HG02852 (cell line): ENCODE measurements around the gene ANKRD63.

ENCODE experiments used
- ATAC-seq: cut with Tn5 transposase; IDR thresholded peaks from one replicate; pipeline ENCODE4 v1.9.1; 2021; ENCODE audit warnings: mild to moderate bottlenecking, moderate library complexity; ENCODE audit not compliant: unreplicated experiment

ANKRD63 gene

DNA sequence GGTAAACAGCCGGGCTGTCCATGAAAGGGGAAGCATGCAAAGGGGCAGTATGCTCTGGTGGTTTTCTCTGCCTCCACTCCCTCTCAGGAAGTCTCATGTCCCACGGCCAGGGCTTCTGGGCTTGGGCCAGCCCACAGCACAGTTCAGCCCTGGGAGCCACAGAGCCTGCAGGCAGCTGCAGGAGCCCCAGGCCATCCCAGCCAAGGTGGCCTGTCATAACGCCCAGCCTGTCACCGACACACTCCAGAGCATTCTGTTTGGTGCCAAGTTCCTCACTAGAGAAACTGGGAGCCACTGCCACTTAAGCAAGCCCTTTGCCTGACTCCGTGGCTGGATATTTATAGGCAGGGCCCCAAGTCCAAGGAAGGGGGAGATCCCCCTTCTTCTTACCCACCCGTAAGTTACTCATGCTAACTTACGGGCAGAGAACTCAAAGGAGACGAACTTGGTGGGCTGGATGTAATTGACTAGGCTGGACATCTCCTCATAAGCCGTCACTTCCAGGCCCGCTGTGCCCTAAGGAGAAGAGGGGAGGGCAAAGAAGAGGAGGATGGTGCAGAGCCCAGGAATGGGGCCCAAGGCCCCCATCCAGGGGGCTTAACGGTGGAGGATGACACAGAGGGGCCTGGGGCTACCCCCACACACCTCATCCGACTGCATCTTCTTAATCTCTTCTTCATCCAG is 13.2 kb upstream of the ANKRD63 start:
- no peak for ATAC-seq

DNA sequence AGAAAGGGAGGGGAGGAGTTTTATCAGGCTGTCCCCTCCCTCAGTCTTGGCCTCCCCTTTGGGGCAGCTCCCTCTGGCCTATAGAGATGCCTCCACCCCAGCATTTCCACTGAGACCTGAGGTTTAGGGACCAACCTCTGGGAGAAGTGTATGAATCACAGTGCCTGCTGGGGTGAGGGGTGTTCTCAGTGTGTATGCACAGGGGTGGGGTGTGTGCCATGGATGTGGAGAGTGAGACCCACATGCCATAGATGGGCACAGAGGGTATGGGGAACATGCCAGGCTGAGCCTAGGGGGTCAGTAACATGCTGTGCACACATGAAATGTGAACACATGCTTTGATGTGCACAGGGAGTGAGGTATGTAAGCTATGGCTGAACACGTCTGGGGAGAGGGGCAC is 12.4 kb upstream of the ANKRD63 start:
- no peak for ATAC-seq

DNA sequence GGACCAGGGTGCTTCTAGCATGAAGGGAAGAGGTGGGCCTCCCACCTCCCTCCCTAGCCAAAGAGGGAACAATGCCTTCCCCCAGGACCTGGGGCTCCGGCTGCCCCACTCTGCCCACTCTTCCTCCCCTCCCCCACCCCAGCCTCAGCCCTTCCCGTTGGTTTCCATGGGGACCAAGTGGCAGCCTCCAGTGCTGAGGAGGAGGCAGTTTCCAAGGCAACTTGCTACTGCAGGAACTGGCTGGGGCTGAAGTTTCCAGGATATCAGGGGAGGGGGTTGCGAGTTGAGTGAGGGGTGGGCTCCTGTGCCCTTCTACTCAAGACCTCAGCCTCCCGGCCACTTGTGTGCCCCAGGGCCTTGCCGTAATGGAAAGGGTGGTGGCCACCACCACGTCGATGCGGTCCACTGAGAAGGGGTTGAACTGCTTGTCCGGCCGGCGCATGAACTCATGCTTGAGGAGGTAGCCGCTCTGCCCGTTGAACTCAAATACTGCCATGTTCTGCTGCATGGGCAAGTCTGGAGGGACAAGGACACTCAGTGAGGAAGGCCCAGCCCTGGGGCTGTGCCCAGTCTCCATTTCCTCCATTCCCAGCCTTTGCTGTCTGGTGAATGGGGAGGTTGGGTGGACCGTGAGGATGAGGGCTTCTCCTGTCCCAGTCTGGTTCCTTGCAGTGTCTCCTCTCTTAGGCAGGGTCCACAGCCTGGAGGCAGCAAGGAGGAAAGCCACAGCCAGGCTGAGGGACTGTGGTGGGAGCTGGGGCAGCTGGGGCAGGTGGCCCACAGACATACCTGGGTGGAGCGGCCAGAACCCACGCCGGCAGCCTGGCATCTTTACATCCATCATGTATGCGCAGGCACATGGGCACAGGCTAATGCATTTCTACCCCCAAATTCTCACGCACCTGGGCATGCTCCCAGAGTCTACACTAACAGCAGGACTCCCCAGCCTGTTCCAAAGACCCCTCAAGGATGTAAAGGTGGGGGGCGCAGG is 11.3 kb upstream of the ANKRD63 start:
- no peak for ATAC-seq

DNA sequence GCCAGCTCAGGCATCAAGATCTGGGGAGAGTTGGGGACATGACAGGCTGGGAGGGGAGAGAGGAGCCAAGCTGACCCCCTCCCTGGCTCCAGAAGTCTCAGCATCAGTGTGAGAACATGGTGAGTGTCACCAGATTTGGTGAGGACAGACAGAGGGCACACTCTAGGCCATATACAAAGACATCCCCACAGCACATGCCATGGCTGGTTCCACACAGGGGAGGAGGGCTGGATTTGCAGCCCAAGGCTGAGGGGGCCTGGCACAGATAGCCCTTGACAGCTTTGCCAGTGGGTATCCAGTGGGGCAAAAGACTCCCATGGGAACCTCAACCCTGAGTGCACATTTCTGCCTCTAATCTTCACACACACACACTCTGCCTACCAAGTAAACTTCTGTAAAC is 10.1 kb upstream of the ANKRD63 start:
- ATAC-seq: no peak

DNA sequence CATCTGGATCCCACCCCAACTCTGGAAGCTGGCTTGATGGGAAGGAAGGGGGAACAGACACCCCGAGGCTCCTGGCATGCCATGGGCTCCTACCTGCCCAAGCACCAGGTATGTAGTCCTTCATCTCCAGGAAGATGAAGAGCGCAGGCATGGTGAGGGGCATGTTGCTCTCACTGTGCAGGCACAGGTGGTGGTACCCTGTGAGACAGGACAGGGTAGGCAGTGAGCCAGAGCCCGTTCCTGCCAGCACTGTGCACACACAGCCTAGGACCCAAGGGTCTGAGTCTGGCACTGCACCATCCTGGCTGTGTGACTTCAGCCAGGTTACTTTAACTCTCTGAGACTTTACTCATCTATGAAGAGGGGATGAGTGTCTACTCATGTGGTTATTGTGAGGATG is 9.4 kb upstream of the ANKRD63 start:
- no peak for ATAC-seq

DNA sequence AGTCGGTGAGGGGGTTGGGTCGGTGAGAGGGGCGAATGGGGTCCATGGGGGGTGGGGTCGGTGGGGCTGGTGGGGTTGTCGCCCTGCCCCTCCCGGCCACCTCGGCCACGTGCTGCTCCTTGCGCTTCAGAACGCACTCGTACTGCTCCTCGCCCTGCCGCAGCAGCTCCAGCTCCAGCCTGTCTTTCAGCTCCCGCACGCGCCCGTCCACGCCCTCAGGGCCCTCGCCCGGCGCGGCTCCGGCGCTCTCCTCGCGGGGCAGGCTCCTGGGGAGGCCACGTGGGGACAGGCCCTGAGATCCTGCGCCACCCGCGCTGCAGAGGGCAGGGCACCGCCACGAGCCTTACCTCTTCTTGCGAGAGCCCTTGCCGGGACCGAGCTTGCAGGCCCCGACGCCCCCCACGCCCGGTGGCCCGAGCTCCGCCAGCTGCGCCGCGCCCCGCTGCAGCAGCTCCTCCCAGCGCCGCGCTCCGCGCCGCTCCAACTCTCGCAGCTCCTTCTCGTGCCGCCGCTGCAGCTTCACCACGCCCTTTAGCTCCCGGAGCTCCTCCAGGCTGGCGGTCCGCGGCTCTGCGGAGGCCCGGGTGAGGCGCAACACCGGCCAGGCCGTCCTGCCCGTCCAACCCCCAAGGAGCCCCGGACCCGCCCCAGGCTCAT is 8.2 kb upstream of the ANKRD63 start:
- ATAC-seq: no peak

DNA sequence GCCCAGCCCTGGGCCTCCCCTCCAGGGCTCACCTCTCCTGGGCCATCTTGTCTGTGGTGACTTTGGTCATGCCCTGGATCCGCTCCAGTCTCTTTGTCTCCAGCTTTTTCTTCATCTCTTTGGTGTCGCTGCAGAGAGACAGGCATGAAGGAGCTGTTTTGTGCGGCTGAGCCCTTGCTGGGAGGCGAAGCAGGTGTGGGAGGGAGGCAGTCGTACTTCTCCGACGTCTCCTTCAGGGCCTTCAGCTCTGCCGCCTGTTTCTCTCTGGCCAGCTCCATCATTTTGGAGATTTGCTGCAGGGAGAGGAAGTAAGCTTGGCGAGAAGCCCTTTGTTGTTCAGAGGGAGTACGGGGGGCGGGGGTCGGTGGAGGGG is 7.7 kb upstream of the ANKRD63 start:
- ATAC-seq: no peak

DNA sequence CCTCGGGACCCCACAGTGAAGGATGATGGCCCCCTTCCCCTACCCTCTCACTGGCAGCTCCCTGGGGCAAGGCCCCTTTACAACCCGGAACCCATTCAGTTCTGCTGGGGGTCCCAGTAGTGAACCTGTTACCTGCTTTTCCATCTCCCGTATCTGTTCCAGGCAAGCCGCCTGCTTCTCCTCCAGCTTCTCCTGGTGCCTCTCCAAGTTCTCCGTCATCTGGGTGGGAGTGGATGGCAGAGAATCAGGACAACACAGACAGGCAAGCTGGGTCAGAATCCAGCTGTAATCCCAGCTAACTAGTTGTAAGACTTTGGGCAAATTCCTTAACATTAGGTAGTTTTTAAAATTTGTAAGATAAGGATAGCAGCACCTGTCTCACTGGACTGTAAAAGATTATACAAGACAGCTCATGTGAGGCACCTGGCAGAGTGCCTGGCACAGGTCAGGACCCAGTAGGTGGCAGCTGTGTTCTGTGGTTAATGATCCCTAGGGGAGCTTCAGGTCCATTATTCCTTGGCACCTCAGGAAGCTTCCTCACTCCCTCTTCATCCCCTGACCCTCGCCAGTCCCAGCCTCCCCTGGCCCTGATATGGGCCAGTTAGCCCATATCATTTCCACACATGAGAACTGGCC is 6.4 kb upstream of the ANKRD63 start:
- no peak for ATAC-seq

DNA sequence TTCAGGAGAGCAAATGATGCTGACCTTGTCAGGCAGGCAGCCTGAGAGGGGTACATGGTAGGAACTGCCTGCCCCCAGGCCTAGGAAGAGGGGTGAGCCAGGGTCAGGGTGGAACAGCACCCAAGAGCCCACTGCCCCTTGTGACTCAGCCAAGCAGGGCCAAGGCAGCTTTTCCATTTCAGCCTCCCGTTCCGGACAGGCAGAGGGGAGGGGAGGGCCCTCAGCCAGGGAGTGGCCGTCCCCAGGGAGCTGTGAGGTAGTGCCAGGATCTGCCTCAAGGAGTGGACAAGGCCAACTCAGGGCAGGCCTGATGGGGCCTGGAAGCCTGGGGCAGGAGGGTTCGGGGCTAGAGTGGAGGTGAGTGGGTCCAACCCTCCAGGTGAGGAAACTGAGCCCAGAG is 5.1 kb upstream of the ANKRD63 start:
- no peak for ATAC-seq

DNA sequence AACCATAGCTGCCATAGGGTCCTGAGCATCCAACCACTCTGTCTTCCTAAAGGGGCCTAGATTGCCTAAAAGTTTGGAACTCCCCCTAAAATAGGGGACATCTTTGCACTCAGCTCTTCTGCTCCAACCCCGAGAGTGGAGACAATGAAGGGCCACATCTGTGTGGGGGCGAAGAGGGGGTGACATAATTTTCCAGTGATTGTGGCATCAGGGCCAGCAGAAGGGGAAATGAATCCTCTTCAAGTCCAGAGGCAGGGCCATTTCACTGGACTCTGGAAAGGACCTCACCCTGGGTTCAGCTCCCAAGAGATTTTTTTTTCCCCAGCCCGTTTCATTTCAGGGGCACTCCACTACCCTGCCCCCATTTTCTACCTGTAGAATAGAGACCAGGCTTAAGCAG is 4.6 kb upstream of the ANKRD63 start:
- no peak for ATAC-seq

DNA sequence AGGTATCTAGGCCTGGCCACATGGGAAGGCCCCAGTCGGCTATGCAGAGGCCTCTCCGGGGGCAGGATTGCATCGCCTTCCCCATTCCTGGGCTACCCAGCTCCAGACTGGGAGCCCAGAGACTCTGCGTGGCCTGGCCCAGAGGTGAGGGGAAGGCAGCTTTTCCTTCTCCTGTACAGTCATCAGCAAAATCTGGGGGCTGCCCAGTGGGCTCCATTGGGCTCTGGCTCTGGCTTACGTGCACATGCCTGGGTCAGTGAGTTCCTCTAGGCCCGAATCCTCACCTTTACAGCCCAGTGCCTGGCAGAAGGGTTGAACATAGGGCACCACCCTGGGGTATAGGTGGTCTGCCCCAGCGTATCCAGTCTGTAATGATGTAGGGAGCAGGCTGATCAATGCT is 3.9 kb upstream of the ANKRD63 start:
- ATAC-seq: no peak

DNA sequence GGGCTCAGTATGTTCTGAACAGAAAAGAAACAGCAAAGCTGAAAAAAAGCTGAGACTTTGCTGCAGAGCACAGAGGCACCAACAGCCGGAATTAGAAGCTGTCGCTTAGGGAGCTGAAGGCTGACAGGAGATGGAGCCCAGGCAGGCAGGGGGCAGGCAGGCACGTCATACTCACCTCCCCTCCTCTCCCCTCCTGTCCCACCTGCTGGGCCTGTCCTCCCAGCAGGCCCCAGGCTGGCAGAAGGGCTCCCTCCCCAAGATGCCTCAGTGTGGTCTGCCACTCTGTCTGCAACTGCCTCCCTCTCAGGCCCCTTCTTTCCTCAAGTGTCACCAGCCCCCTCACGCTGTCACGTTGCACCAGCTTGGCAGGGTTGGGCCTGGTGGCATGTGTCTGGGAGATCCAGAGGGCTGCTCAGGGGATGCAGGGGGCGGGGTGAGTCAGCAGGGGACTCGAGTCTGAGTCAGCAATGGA is 3.2 kb upstream of the ANKRD63 start:
- ATAC-seq: no peak

DNA sequence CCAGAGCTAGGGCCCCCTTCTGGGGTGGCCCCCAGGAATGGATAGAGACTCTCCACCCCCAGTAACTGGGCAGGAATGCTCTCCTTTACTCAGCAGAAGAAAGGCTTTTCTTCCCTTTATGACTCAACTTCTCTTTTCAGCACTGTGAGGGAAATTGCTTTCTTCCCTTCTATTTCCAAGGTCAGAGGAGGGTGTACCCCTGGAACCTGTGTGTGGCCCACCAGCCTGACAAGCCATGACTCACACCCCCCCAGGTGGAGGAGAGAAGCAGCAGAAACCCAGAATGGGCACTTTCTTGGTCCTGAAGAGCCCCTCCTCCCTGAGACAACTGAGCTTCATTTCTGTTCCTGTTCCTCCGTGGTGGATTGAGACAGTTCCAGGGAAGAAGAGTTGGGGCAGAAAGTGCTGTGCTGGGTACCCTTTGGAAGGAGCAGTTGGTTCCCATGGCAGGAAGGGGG is 2.7 kb upstream of the ANKRD63 start:
- ATAC-seq: no peak

DNA sequence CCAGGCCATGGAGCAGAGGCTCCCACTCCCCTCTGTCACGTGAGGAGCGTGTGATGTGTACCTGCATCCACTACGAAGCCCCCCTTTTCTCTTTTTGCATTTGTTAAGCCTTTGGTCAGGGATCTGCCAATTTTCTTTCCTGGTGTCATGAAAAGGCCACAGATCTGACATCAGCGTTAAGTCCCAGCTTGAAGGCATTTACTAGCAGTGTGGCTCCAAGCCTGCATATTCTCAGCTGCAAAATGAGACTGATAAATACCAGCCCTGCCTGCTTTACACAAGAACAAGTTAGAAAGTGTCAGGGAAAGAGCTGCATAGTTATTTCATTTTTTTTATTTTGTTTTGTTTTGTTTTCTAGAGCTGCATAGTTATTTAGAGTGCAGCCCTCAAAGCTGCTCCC is 2.3 kb upstream of the ANKRD63 start:
- ATAC-seq: no peak

DNA sequence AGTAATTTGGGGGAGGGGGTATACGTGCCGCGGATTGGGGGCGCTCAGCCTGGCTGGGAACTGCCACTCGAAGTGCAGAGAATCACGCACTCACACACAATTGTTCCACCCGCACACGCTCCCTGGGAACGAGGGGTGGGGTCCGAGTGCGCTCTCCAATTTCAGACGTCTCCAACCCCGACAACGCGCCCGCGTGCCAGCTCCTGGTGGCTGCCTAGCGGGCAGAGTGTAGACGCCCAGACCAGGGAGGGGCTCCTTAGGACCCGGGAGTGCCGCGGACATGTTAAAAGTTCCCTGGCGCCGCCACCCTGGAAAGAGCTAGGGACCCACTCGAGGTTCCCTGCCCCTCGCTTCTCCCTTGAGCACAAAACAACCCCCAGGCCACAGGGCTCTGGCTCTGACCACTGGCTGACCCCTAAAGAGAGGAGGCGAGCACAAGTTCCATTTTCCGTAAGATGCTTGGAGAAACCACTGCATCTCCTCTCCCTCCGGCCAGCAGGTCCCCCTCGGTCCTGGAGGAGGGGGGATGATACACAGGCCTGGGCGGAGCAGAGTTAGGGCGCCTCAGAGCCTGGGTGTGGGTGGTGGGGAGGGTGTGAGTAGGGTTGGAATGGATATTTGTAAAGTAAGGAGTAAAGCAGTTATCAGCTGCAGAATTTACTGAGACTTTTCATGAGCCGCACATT is 894 bp upstream of the ANKRD63 start:
- no peak for ATAC-seq

DNA sequence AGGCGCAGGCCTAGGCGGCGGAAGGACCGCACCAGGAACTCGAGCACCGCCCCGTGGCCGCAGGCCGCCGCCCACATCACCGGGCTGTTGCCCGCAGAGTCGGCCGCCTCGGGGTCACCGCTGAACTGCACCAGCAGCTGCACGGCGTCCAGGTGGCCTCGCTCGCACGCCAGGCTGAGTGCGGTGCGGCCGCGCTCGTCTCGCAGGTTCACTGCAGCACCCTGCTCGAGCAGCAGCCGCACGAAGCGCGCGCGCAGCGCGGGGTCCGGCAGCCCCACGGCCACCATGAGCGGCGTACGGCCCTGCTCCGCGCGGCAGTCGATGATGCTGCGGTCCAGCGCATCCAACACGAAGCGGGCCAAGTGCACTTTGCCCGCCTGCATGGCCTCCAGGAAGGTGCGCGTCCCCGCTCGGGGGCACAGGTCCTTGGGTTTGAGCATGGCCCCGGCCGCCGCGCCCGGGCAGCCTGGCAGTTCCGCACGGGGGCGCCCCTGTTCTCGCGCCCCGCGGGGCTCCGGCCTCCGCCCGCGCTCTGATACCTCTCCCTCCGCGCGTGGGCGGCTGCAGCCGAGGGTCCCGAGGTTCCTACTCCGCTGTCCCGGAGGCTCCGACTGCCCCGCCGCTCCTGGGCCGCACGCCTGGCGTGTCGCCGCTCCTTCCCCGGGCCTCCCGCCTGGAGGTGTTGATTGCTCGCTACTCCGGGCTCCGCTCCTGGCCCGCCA is 556 bp downstream of the ANKRD63 start:
- no peak for ATAC-seq

DNA sequence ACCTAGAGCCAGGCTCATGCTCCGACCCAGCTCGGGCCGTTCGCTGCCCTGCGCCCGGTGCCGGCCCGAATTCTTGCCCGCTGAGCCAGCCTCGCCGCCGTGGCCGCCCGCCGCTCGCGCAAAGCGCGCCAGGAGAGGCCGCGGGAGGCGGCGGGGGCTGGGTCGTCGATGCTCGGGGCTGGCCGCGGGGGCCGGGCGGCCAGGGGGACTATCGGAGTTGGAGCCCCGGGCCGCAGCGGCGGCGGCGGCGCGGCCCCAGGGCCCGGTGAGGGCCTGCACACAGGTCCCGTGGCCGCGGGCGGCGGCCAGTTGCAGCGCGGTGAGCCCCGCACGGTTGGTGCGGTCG is 1.1 kb downstream of the ANKRD63 start:
- ATAC-seq: no peak

DNA sequence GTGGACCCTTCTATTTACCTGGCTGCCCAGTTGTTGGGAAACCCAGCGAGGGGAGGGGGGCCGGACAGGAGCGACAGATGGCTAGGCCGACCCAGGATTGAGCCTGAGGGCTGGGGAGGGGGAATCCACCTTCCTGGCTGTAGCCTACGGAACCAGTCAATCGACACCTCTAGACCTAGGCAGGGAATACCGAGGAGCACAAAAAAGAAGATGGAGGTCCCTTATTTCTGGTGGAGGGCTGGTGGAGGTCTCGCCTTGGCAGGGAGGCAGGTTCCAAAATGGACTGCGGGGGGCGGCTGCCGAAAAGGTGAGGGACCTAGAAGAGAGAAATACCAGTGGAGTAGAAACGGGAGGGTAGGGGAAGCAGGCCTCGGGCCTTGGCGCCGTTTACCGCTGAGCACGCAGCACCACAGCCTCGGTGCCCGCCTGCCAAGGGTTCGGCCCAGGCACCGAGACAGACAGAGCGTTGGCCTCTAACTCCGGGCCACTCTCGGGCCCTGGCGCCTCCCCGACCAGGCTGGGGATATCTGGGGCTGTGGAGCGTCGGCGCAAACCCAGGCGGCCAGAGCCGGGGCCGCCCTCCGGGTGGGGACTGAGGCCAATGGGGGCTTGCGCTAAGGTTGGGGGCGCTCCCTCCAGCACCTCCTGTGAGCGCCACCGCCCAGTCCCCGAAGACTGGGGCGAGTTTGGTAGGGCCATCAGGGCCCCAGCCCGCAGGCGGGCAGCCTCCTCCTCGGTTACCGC is 1.6 kb downstream of the ANKRD63 start:
- ATAC-seq: no peak
